HG03135 (cell line): Measurements from ENCODE around the gene PDE4D.
A peak's percentile ranks its signal among the peaks of the same experiment; 100 is the strongest.
"Not testable (repeated sequence)": the region's sequence is repeated elsewhere in the genome, so short reads cannot be mapped to it uniquely, and the experiment has no call there.

Source experiments
- ATAC-seq: cut with Tn5 transposase; IDR thresholded peaks from one replicate; pipeline ENCODE4 v1.9.1; 2021; ENCODE audit warnings: mild to moderate bottlenecking, moderate library complexity; ENCODE audit not compliant: unreplicated experiment

The PDE4D gene

GRCh38 chr5:59393585-59394420, 499.7 kb downstream of the PDE4D start:
- no peak for ATAC-seq

DNA sequence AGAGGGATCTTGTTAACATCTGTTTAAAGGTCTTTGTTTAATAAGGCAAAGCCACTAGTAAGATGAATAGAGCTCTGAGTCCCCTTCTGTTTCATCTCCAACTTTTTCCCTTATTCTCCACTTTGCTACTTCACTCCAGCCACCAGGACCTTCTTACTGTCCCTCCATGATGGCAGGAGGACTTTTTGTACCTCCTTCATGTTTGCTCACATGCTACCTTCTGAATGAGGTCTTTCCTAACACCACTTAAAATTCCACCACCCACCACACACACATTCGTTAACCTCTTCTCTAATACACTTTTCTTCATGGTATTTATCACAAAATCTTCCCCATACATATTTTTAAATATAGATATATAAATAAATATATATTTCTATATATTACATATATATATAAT, 501.9 kb downstream of the PDE4D start:
- no peak for ATAC-seq

GRCh38 chr5:59390989-59391388, 502.5 kb downstream of the PDE4D start:
- no peak for ATAC-seq

- ATAC-seq, result no peak
These were observed 503.4 kb downstream of the PDE4D start for GRCh38 chr5:59390074-59390659.

DNA sequence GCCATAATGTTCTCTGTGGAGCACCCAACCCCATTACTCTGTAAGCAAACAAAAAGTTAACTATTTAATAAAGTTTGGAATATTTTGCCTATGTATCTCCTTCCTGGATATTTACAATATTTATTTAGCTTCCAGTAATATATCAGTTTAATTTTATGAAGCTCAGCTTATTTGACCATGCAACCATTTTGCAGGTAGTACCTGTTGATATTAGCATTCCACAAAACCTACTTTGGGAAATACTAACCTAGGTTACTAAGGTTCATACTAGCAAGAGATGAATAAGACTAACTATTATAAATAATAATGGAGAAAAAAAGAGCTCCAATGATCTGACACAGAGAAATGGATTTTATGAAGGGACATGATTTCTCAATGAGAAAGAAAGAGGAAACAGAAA, 506.4 kb downstream of the PDE4D start:
- ATAC-seq, result no peak

GRCh38 chr5:59385700-59386099, 507.8 kb downstream of the PDE4D start:
- ATAC-seq, result no peak

- ATAC-seq, result peak; percentile 95
These were observed 513.1 kb downstream of the PDE4D start for GRCh38 chr5:59380350-59380951.

GRCh38 chr5:59374036-59374435, 519.5 kb downstream of the PDE4D start:
- not testable (repeated sequence) for ATAC-seq

- ATAC-seq, result no peak
These were observed 521.9 kb downstream of the PDE4D start for GRCh38 chr5:59371525-59372127.

GRCh38 chr5:59368951-59369350, 524.6 kb downstream of the PDE4D start:
- no peak for ATAC-seq

- ATAC-seq, result no peak
These were observed 525.6 kb downstream of the PDE4D start for GRCh38 chr5:59367791-59368394.

DNA sequence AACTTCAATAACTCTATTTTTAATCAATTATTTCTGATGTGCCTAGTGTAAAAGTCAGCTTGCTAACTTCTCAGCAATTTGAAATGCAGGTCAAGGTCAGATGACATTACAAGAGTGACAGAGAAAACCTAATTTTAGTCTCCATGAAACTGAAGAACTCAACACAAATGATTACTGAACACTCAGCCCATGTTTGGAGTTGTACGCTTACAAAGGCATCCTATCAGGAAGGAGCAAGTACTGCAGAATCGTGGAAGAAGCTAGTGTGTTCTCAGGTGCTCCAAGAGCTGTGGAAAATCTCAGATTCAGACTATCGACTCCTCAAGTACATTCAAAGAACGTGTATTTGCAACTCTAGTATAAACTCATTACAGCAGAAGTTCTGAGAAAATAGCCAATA, 526.7 kb downstream of the PDE4D start:
- no peak for ATAC-seq

DNA sequence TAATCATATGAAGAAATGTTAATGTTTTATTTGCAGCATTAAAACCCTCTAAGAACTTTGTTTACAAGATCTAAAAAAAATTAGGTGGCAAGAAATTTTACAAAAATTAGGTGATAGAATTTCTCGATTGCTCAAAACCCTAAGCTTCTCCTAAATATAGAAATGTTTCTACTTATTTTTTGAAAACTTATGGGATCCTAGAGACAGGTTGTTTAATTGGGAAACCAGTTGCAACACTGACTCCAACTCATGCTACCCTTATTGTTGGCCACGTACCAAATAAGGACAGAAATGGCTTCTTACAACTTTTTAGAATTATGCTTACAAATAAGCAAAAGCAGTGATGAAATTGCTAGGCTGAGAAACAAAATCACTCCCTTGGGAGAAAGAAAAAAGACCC, 531.1 kb downstream of the PDE4D start:
- ATAC-seq, result no peak

DNA sequence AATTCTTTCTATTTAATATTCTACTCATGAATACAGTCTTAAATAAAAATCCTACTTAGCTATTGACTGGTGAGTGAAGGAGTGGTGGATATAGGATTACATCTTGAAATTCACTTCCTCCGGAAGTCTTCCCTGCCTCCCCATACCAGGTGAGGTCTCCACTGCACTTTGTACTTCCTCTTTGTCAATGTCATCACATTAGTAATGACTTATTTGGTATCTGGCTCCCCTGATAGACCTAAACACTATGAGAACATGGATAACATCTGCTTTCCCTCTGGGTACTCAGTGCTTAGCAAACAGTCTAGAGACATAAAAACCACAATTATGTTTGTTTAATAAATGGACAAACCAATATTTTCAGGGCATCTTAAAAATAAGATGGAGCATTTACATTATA, 532.1 kb downstream of the PDE4D start:
- ATAC-seq, result no peak

DNA sequence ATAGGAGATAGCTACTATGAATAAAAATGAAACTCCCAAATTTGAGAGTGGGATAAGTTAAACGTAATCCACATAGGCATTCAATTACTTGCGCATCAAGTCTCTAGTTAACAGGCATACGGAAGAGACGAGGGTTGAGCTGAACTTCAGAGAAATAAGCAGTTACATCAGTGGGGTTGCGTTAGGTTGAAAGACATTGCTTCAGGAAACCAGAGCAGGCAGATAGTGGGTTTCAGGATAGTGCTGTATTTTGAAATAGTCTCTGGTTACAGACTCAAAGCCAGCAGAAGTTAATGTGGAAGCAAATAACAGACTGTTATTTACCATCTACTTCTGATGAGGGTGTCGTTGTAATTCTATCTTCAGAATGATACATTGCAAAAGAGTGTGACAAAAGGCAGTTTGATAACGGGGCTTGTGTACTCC, 533.4 kb downstream of the PDE4D start:
- ATAC-seq, result no peak

GRCh38 chr5:59358005-59358861, 535.3 kb downstream of the PDE4D start:
- ATAC-seq, result no peak

DNA sequence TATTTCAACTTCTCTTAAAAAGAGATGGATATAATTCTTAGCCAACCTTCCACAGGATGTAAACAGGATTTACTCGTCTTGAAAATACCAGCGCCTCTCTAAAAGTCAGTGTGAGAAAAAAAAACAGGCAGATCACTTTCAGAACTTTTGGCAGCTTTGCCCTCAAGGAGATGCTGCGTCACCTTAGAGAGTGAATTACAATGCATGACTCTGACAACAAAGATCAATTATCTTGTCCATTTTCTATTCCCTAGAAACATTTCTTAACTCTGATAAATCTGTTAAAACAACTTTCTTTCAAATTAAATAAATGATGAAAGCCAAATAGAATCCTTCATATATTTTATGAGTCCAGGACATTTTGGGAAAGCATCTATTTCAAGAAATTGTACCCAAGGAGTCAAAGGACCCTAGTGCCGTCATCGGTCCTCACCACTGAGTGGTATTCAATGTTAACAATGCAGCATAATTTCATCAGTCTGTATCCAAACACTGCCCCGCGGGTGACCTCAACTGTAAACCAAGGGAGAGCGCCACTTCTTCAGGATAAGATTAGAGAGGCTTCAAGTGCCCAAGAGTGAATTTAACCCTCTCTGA, 536.0 kb downstream of the PDE4D start:
- ATAC-seq, result no peak

GRCh38 chr5:59356813-59357380, 536.6 kb downstream of the PDE4D start:
- ATAC-seq, result no peak

- ATAC-seq, result no peak
These were observed 538.7 kb downstream of the PDE4D start for GRCh38 chr5:59354811-59355210.

- ATAC-seq, result no peak
These were observed 539.3 kb downstream of the PDE4D start for GRCh38 chr5:59354274-59354673.
